HG03135 (cell line): Measurements from ENCODE around the gene ULBP2.
"Not testable (repeated sequence)": the region's sequence is repeated elsewhere in the genome, so short reads cannot be mapped to it uniquely, and the experiment has no call there.

Experiments
- ATAC-seq: cut with Tn5 transposase; IDR thresholded peaks from one replicate; pipeline ENCODE4 v1.9.1; 2021; ENCODE audit warnings: mild to moderate bottlenecking, moderate library complexity; ENCODE audit not compliant: unreplicated experiment

Gene ULBP2

GRCh38 chr6:149925974-149926777 is 15.6 kb upstream of the ULBP2 start:
- ATAC-seq: no peak

DNA sequence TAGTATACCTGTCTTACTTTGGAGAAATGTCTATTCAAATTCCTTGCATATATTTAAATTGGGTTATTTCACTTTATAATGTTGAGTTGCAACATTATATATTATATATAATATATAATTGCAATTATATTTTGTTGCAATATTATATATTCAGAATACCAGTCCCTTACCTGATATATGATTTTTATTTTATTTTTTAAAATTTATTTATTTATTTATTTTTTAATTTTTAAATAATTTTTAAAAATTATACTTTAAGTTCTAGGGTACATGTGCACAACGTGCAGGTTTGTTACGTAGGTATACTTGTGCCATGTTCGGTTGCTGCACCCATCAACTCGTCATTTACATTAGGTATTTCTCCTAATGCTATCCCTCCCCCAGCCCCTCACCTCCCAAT is 14.8 kb upstream of the ULBP2 start:
- not testable (repeated sequence) for ATAC-seq

- ATAC-seq: no peak
Observed at GRCh38 chr6:149929422-149929821, 12.4 kb upstream of the ULBP2 start.

- ATAC-seq: no peak
Observed at GRCh38 chr6:149931501-149931900, 10.3 kb upstream of the ULBP2 start.

DNA sequence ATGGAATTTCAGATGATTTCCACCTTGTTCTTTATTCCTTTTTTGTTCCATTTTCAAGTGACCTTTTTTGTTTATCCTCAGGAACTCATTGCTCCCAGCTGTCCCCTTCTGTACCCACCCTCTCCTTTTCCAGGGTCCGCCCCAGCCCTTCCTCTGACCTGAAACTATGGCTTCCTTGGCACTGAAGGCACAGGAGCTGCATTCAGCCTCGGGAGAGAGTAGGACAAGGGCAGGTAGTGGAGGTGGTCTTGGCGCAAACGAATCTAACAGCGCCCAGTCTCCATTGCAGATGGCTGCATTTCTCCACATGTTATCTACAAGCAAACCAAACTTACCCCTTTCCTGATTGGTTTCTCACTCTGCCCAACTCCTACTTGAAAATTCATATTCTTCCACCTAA is 8.8 kb upstream of the ULBP2 start:
- no peak for ATAC-seq

DNA sequence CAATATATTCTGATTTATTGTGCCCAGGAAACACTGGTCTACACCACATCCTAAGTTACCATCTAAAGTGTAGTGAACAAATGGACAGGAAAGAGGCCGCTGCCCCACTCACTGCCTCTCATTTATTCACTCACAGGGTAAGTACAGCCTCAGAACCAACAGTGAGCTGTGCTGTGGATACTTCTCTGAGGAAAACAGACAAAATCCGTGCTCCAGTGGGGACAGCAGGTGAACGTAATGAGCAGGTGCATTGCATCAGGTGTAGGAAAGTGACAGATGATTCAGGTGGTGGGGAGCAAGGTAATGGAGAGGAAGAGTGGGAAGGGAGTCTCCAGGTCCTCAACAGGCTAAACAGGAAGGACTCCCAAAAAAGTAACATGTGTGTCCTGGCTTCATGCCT is 8.4 kb upstream of the ULBP2 start:
- ATAC-seq: no peak

GRCh38 chr6:149934249-149935156 is 7.3 kb upstream of the ULBP2 start:
- no peak for ATAC-seq

GRCh38 chr6:149935246-149935645 is 6.6 kb upstream of the ULBP2 start:
- no peak for ATAC-seq

DNA sequence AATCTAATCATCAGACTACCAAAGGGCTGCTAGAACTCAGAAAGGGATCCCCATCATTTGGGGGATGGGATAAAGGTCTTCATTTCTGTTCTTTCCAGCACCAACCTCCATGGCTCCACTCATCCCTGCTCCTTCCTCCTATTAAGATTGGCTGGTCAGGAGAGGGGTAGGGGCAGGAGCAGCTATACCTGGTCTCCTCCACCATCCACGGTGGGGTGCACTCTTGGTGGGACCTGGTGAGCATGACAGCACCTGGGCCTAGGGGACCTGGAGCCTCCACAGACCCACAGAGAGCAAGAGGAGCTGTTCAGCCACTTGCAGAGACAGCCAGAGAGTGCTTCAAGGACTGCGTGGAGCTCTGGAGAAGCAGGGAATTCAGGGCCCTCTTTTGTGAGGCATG is 6.1 kb upstream of the ULBP2 start:
- no peak for ATAC-seq

GRCh38 chr6:149936743-149937142 is 5.1 kb upstream of the ULBP2 start:
- ATAC-seq: no peak

DNA sequence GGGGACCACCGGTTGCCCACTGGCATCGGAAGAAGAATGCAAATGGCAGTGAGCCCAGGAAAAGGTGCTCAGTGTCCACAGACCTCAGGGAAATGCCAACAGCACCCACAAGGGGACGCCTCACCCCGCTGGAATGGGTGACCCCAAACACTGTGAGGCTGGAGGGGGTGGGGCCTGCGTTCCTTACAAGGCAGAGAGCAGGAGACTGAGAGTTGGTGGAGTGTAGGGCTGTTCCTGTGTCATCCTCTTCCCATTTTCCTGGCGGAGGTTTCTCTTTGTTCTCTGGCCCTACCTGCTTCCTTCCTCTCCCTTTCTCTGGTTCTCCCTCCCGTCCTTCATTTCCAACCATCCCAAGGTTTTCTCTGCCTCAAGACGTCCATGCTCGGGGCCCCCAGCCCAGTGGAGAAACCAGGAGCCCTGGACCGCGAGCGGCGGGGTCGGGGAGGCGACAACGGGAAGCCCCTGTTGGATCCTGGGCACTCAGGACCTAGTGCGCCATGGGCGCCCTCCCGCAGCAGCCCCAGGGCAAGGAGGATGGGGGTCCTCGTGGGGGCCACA is 3.7 kb upstream of the ULBP2 start:
- ATAC-seq: not testable (repeated sequence)

GRCh38 chr6:149938571-149939355 is 3.1 kb upstream of the ULBP2 start:
- ATAC-seq: peak; percentile 77

GRCh38 chr6:149939356-149939648 is 2.5 kb upstream of the ULBP2 start:
- ATAC-seq: no peak

DNA sequence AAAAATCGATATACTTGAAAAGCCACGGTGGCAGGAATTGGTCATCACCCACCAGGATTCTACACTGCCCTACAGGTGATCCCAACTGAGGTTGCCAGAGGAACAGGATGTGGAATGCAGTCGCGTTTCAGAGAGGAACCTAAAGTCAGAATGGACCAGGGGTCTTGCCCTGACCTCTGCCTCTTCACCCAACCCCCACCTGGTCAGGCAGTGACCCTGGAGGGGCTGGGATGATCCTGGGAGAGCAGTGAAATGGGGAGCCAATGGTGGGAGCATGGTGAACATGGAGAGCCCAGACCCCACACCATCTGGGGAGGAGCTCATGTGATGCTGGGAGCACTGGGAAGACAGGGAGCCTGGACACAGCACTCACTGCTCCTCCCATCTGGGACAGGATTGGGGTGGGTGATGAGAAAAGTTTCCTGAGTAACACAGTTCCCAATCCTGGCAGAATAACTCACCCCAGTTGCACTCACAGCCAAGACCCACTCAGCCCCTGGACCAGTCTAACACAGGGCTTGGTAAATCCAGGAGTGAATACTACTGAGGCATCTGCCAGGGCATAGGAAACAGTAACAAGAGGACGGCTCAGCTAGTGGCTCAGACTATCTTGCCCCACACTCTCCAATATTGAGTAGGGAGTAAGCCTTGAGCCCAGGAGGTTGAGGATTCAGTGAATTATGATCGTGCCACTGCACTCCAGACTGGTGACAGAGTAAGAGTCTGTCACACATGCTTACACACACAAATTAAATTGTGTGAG is 1.7 kb upstream of the ULBP2 start:
- ATAC-seq: no peak

DNA sequence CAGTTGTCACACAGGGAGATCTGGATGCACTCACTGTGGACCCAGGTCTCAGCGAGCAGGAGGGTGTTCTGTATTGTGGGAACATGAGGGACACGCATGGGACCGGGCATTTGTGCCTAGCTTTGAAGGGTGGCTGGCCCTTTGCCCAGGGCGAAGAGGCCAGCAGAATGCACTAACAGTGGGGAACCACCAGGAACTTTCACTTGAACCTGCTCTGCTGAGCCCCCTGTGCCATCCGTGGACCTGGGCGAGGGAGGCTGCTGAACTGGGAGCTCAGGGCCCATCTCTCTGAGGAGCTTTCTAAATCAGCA is 1.2 kb upstream of the ULBP2 start:
- no peak for ATAC-seq

- ATAC-seq: no peak
Observed at GRCh38 chr6:149942461-149942829, 631 bp downstream of the ULBP2 start.

DNA sequence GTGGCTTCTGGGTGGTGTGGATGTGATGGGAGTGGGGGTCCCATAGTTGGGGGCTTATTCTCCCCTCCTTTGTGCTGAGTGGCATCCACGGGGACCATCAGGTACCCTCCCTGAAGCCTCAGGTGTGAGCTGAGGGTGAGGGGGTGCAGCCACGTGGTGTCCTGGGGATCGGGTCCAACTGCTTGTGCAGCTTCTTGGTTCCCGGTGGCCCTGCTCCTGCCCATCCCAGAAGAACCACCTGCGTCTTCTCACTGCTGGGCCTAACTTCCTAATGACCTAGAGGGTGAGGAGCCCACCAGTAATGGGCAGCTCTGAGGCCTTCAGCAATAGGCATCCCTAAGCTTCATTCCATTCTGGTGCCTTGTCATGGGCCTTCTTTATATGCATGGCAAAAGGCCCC is 1.5 kb downstream of the ULBP2 start:
- ATAC-seq: not testable (repeated sequence)

GRCh38 chr6:149945276-149945675 is 3.5 kb downstream of the ULBP2 start:
- not testable (repeated sequence) for ATAC-seq

GRCh38 chr6:149946631-149947030 is 4.8 kb downstream of the ULBP2 start:
- ATAC-seq: not testable (repeated sequence)

DNA sequence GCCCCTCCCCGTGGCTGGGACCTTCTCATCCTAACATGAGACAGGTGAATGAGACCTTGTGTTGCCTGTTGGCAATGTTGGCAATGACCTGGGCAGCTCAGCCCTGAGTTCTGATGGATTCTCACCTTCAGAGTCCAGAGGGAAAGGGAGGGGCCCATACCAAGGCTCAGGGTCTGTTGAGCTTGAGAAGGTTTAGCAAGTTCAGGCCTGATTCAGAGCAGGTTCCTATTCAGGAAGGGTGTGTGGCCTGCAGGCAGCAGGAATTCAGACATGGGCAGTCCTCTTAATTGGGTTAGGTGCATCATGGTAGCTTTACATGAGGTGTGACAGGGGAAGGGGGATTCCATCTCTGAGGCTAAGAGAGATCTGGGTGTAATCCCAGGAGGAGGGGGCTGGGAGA is 5.7 kb downstream of the ULBP2 start:
- ATAC-seq: not testable (repeated sequence)

- no peak for ATAC-seq
Observed at GRCh38 chr6:149948011-149948410, 6.2 kb downstream of the ULBP2 start.
